ENCODE data around the gene ING1.
"Not testable (repeated sequence)": the region's sequence is repeated elsewhere in the genome, so short reads cannot be mapped to it uniquely, and the experiment has no call there.

The ING1 gene

GRCh38 chr13:110715395-110716246, 2.1 kb downstream of the ING1 start:
- peak overlapping the region; percentile 86 for H3K4me3 ChIP-seq (replicated peaks; ENCODE audit: low read depth, low read length)
- peak; percentile 99 for DNase-seq (ENCODE audit: extremely low read depth, low read depth)
- TF ChIP-seq CTCF (IDR thresholded peaks at IDR 0.05; ENCODE audit: low read depth, low read length, missing control alignments) = peak; percentile 2

GRCh38 chr13:110716247-110716515, 2.7 kb downstream of the ING1 start:
- no peak for DNase-seq (ENCODE audit: extremely low read depth, low read depth)

GRCh38 chr13:110719036-110719710, 5.7 kb downstream of the ING1 start:
- no peak for TF ChIP-seq CTCF (IDR thresholded peaks at IDR 0.05; ENCODE audit: low read depth, low read length, missing control alignments)
- H3K4me3 ChIP-seq (replicated peaks; ENCODE audit: low read depth, low read length) = no peak overlapping the region
- no peak for DNase-seq (ENCODE audit: extremely low read depth, low read depth)

More at GRCh38 chr13:110716247-110716515, 2.7 kb downstream of the ING1 start:
- no peak for TF ChIP-seq CTCF (IDR thresholded peaks at IDR 0.05; ENCODE audit: low read depth, low read length, missing control alignments)
- peak overlapping the region; percentile 81 for H3K4me3 ChIP-seq (replicated peaks; ENCODE audit: low read depth, low read length)

GRCh38 chr13:110722971-110723370, 9.5 kb downstream of the ING1 start:
- no peak for DNase-seq (ENCODE audit: extremely low read depth, low read depth)
- H3K4me3 ChIP-seq (replicated peaks; ENCODE audit: low read depth, low read length) = no peak overlapping the region
- TF ChIP-seq CTCF (IDR thresholded peaks at IDR 0.05; ENCODE audit: low read depth, low read length, missing control alignments) = no peak

GRCh38 chr13:110723598-110723997, 10.1 kb downstream of the ING1 start:
- DNase-seq (ENCODE audit: extremely low read depth, low read depth) = no peak
- TF ChIP-seq CTCF (IDR thresholded peaks at IDR 0.05; ENCODE audit: low read depth, low read length, missing control alignments) = no peak
- no peak overlapping the region for H3K4me3 ChIP-seq (replicated peaks; ENCODE audit: low read depth, low read length)

GRCh38 chr13:110726153-110726552, 12.7 kb downstream of the ING1 start:
- H3K4me3 ChIP-seq (replicated peaks; ENCODE audit: low read depth, low read length); DNase-seq (ENCODE audit: extremely low read depth, low read depth): not testable (repeated sequence)

GRCh38 chr13:110726726-110727125, 13.2 kb downstream of the ING1 start:
- no peak for TF ChIP-seq CTCF (IDR thresholded peaks at IDR 0.05; ENCODE audit: low read depth, low read length, missing control alignments)
- no peak for DNase-seq (ENCODE audit: extremely low read depth, low read depth)

More at GRCh38 chr13:110726726-110727125, 13.2 kb downstream of the ING1 start:
- H3K4me3 ChIP-seq (replicated peaks; ENCODE audit: low read depth, low read length) = no peak overlapping the region
